Nephron (organoid): Measurements from ENCODE around the gene TMEM117.

Source experiments
- H3K27ac Mint-ChIP-seq, 3 experiments: 2 replicates each; pipeline ENCODE4 v1.8.0; 2020; ENCODE audit warnings: mixed read lengths in 3 of 3, mild to moderate bottlenecking in 2 of 3, moderate library complexity in 1 of 3
- H3K27me3 Mint-ChIP-seq: 2 replicates; pipeline ENCODE4 v1.8.0; 2021; ENCODE audit warnings: low read depth, mild to moderate bottlenecking, moderate library complexity, mixed read lengths
- H3K36me3 Mint-ChIP-seq: 2 replicates; pipeline ENCODE4 v1.8.0; 2020; ENCODE audit warnings: low read depth, mixed read lengths
- H3K4me1 Mint-ChIP-seq: 2 replicates; pipeline ENCODE4 v1.8.0; 2020; ENCODE audit warnings: mixed read lengths
- H3K4me3 Mint-ChIP-seq, 3 experiments: 2 replicates each; pipeline ENCODE4 v1.8.0; 2020; ENCODE audit warnings: mild to moderate bottlenecking in 3 of 3, mixed read lengths in 3 of 3, moderate library complexity in 2 of 3
- H3K9me3 Mint-ChIP-seq: 2 replicates; pipeline ENCODE4 v1.8.0; 2020; ENCODE audit warnings: mixed read lengths
- CTCF ChIP-seq, 3 experiments: fragments of 200-600 bp; sonication (generic); IDR thresholded peaks; one replicate each; pipeline ENCODE4 v1.5.0; 2021; ENCODE audit warnings: antibody characterized with exemption in 3 of 3; ENCODE audit not compliant: unreplicated experiment in 3 of 3

Gene TMEM117

GRCh38 chr12:44260581-44260980, 424.7 kb downstream of the TMEM117 start:
- Mint-ChIP-seq H3K4me3 (no peak overlapping the region), H3K27me3 (no peaks in the 10 kb centered on the region), H3K4me1 (no peaks in the 10 kb centered on the region), H3K27ac (no peak overlapping the region), H3K36me3 (no peaks in the 10 kb centered on the region), H3K9me3 (no peaks in the 10 kb centered on the region)
- TF ChIP-seq CTCF (IDR thresholded peaks at IDR 0.05; ENCODE audit: unreplicated experiment in 3 of 3): no peak

- Mint-ChIP-seq H3K9me3 (peaks cover 2% of the 10 kb centered on the region), H3K27ac (no peak overlapping the region), H3K27me3 (no peaks in the 10 kb centered on the region), H3K4me3 (no peak overlapping the region), H3K4me1 (no peaks in the 10 kb centered on the region), H3K36me3 (peaks cover 7% of the 10 kb centered on the region)
- TF ChIP-seq CTCF (IDR thresholded peaks at IDR 0.05; ENCODE audit: unreplicated experiment in 3 of 3): no peak
Measured at GRCh38 chr12:44285321-44285960, 449.6 kb downstream of the TMEM117 start.

GRCh38 chr12:44286336-44286735, 450.5 kb downstream of the TMEM117 start:
- Mint-ChIP-seq H3K9me3 (peaks cover 2% of the 10 kb centered on the region), H3K4me3 (no peak overlapping the region), H3K27me3 (no peaks in the 10 kb centered on the region), H3K27ac (no peak overlapping the region), H3K4me1 (no peaks in the 10 kb centered on the region), H3K36me3 (peaks cover 7% of the 10 kb centered on the region)
- TF ChIP-seq CTCF (IDR thresholded peaks at IDR 0.05; ENCODE audit: unreplicated experiment in 3 of 3): no peak

- Mint-ChIP-seq H3K4me1 (no peaks in the 10 kb centered on the region), H3K36me3 (peaks cover 7% of the 10 kb centered on the region), H3K4me3 (no peak overlapping the region), H3K27ac (no peak overlapping the region), H3K9me3 (peaks cover 2% of the 10 kb centered on the region), H3K27me3 (no peaks in the 10 kb centered on the region)
- no peak for TF ChIP-seq CTCF (IDR thresholded peaks at IDR 0.05; ENCODE audit: unreplicated experiment in 3 of 3)
Measured at GRCh38 chr12:44286821-44287505, 451.1 kb downstream of the TMEM117 start.

- H3K4me1 Mint-ChIP-seq: no peaks in the 10 kb centered on the region
- no peak overlapping the region for H3K27ac Mint-ChIP-seq
- H3K27me3 Mint-ChIP-seq: no peaks in the 10 kb centered on the region
- H3K4me3 Mint-ChIP-seq: no peak overlapping the region
- peaks cover 2% of the 10 kb centered on the region for H3K9me3 Mint-ChIP-seq
- TF ChIP-seq CTCF (IDR thresholded peaks at IDR 0.05; ENCODE audit: unreplicated experiment in 3 of 3): no peak
- peaks cover 7% of the 10 kb centered on the region for H3K36me3 Mint-ChIP-seq
Measured at GRCh38 chr12:44287545-44287944, 451.7 kb downstream of the TMEM117 start.

GRCh38 chr12:44294649-44295048, 458.8 kb downstream of the TMEM117 start:
- Mint-ChIP-seq H3K36me3 (peaks cover 5% of the 10 kb centered on the region), H3K27ac (no peak overlapping the region), H3K4me1 (no peaks in the 10 kb centered on the region), H3K9me3 (peaks cover 9% of the 10 kb centered on the region), H3K27me3 (no peaks in the 10 kb centered on the region), H3K4me3 (no peak overlapping the region)
- TF ChIP-seq CTCF (IDR thresholded peaks at IDR 0.05; ENCODE audit: unreplicated experiment in 3 of 3): no peak
